ENCODE measurements around the gene HOXB9. TPM values are rescaled to one million over a fixed set of nuclear protein-coding genes. Genes with fewer than 3 reads are reported as not detected.

The HOXB9 gene
- total and polyA plus RNA-seq, 2 donors (not counting 1 experiment from before 2014, with no cell fraction given) = not detected

- Histone ChIP-seq H4K20me1 (ENCODE audit: control insufficient read depth, extremely low read depth, insufficient read depth, low read length) (no peaks in the 10 kb centered on the region), H3K9ac (ENCODE audit: insufficient read depth, low read length) (peak overlapping the region; percentile 53), H3K4me2 (ENCODE audit: extremely low read depth, insufficient read depth, low read length) (peak overlapping the region; percentile 97), H2AFZ (ENCODE audit: low read length) (peak overlapping the region; percentile 71), H3K79me2 (ENCODE audit: control insufficient read depth, insufficient read depth, low read length) (peaks cover 24% of the 10 kb centered on the region), H3K9me3 (ENCODE audit: control insufficient read depth, insufficient read depth, low read depth, low read length) (no peaks in the 10 kb centered on the region), H3K36me3 (ENCODE audit: control insufficient read depth, insufficient read depth, low read length) (no peaks in the 10 kb centered on the region), H3K27me3 (ENCODE audit: control insufficient read depth, insufficient read depth, low read length) (peaks cover 43% of the 10 kb centered on the region), H3K27ac (ENCODE audit: insufficient read depth, low read length) (peak overlapping the region; percentile 32), H3K4me1 (ENCODE audit: control insufficient read depth, extremely low read depth, insufficient read depth, low read length) (peaks cover 15% of the 10 kb centered on the region), H3K4me3 (replicated peaks in 1 of 4; ENCODE audit: control extremely low read depth in 1 of 4, insufficient read depth in 1 of 4, low read depth in 3 of 4, low read length in 4 of 4) (peak overlapping the region; percentile 55 to 94 (median 68))
- no peak for TF ChIP-seq EZH2 (IDR thresholded peaks at IDR 0.05; ENCODE audit: low read length, missing control alignments)
- peak; percentile 7 to 29 for TF ChIP-seq CTCF (conservative IDR thresholded peaks at IDR 0.05 in 1 of 2, IDR thresholded peaks at IDR 0.05 in 1 of 2; ENCODE audit: low read depth in 1 of 2, low read length in 2 of 2)
- DNase-seq (ENCODE audit: low read depth in 2 of 2) = peak; percentile 19 to 60
Observed at GRCh38 chr17:48612854-48613691, 13.1 kb downstream of the HOXB9 start.

- peak in 1 of 2 donors; percentile 60 for DNase-seq (ENCODE audit: low read depth in 2 of 2)
- H2AFZ ChIP-seq (ENCODE audit: low read length) = peak overlapping the region; percentile 71
- H3K9ac ChIP-seq (ENCODE audit: insufficient read depth, low read length) = no peak overlapping the region
Observed at GRCh38 chr17:48612456-48612853, 13.7 kb downstream of the HOXB9 start.

More at GRCh38 chr17:48612456-48612853, 13.7 kb downstream of the HOXB9 start:
- Histone ChIP-seq H3K36me3 (ENCODE audit: control insufficient read depth, insufficient read depth, low read length) (no peaks in the 10 kb centered on the region), H3K27ac (ENCODE audit: insufficient read depth, low read length) (peak overlapping the region; percentile 32), H3K9me3 (ENCODE audit: control insufficient read depth, insufficient read depth, low read depth, low read length) (no peaks in the 10 kb centered on the region), H3K27me3 (ENCODE audit: control insufficient read depth, insufficient read depth, low read length) (peaks cover 36% of the 10 kb centered on the region), H4K20me1 (ENCODE audit: control insufficient read depth, extremely low read depth, insufficient read depth, low read length) (no peaks in the 10 kb centered on the region), H3K4me3 (replicated peaks in 1 of 4; ENCODE audit: control extremely low read depth in 1 of 4, insufficient read depth in 1 of 4, low read depth in 3 of 4, low read length in 4 of 4) (peak overlapping the region; percentile 49 to 94 (median 68)), H3K4me1 (ENCODE audit: control insufficient read depth, extremely low read depth, insufficient read depth, low read length) (peaks cover 15% of the 10 kb centered on the region), H3K4me2 (ENCODE audit: extremely low read depth, insufficient read depth, low read length) (peak overlapping the region; percentile 97), H3K79me2 (ENCODE audit: control insufficient read depth, insufficient read depth, low read length) (peaks cover 24% of the 10 kb centered on the region)
- TF ChIP-seq EZH2 (IDR thresholded peaks at IDR 0.05; ENCODE audit: low read length, missing control alignments) = no peak
- no peak for TF ChIP-seq CTCF (conservative IDR thresholded peaks at IDR 0.05 in 1 of 2, IDR thresholded peaks at IDR 0.05 in 1 of 2; ENCODE audit: low read depth in 1 of 2, low read length in 2 of 2)

Measured in fibroblast of lung (primary cell).